Effector memory CD8-positive, alpha-beta T cell (primary cell): ENCODE measurements around the gene SHROOM2.

Experiments
- ATAC-seq: fragments of 150-1000 bp; cut with Tn5 transposase; replicated peaks from 2 replicates; pipeline ENCODE4 v1.10.0; 2021; ENCODE audit warnings: mild to moderate bottlenecking, moderate library complexity
- DNase-seq, 3 experiments: peaks; one replicate each; pipeline ENCODE4 v3.0.0; 2021
- H3K27ac Mint-ChIP-seq, 2 donors: one replicate each; pipeline ENCODE4 v1.8.0; 2022; ENCODE audit warnings: mild to moderate bottlenecking in 2 of 2, mixed read lengths in 2 of 2, moderate library complexity in 2 of 2
- H3K27me3 Mint-ChIP-seq, 2 donors: one replicate each; pipeline ENCODE4 v1.8.0; 2022; ENCODE audit warnings: mixed read lengths in 2 of 2
- H3K36me3 Mint-ChIP-seq: one replicate; pipeline ENCODE4 v1.8.0; 2022; ENCODE audit warnings: mild to moderate bottlenecking, moderate library complexity, mixed read lengths; ENCODE audit not compliant: insufficient read depth
- H3K4me1 Mint-ChIP-seq, 2 donors: one replicate each; pipeline ENCODE4 v1.8.0; 2022; ENCODE audit warnings: low read depth in 2 of 2, mixed read lengths in 2 of 2
- H3K4me3 Mint-ChIP-seq, 2 donors: one replicate each; pipeline ENCODE4 v1.8.0; 2022; ENCODE audit warnings: mild to moderate bottlenecking in 2 of 2, mixed read lengths in 2 of 2, moderate library complexity in 2 of 2
- H3K9me3 Mint-ChIP-seq, 2 donors: one replicate each; pipeline ENCODE4 v1.8.0; 2022; ENCODE audit warnings: mixed read lengths in 2 of 2

Gene SHROOM2

DNA sequence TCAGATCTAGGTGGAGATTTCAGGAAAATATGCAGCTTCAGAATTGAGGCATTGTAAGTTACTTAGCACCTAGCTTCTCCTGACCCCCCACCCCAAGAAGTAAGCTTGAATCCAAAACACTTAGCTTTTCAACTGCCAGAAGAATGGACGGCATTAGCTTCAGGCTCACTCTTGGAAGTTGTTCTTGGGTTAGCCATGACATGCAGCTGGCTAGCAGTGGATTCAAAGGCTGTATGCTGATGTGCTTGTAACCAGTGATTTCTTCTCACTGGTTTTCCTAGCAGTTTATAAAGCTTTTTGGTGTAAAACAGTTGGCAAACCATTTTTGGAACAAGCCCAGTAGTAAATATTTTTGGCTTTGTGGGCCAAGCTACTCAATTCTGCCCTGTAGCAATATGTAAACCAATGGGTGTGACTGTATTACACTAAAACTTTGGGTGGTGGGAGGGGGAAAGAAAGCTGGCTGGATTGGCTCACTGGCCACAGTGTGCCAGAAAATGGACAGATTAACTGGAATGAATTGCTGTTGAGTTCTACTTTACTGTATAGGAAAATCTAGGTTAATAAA is 85.6 kb downstream of the SHROOM2 start:
- no peak overlapping the region for H3K4me3 Mint-ChIP-seq
- H3K27me3 Mint-ChIP-seq: peaks cover 20 to 45% of the 10 kb centered on the region in 2 donors
- ATAC-seq (no peak), DNase-seq (no peak)
- no peak overlapping the region for H3K27ac Mint-ChIP-seq
- peaks cover 3 to 7% of the 10 kb centered on the region in 2 donors for H3K4me1 Mint-ChIP-seq
- H3K36me3 Mint-ChIP-seq: peaks cover 2% of the 10 kb centered on the region
- H3K9me3 Mint-ChIP-seq: no peaks in the 10 kb centered on the region

DNA sequence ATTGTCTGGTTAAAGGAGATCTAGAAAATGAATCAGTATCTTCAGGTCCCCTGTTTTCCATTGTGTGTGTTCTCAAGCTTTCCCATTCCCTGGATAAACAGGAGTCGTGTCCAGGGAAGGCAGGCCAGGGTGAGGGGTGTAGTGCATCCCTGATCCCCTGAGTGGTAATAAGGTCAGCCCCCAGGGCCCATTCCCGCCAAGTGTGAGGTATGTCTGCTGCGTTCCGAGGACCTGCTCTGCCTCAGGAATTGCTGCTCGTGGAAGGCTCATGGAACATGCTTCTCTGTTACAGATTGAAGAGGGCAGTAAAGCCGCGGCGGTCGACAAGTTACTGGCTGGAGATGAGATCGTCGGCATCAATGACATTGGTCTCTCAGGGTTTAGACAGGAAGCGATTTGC is 87.1 kb downstream of the SHROOM2 start:
- H3K4me1 Mint-ChIP-seq: peaks cover 3 to 4% of the 10 kb centered on the region in 2 donors
- DNase-seq (no peak), ATAC-seq (no peak)
- H3K36me3 Mint-ChIP-seq: peaks cover 2% of the 10 kb centered on the region
- H3K27ac Mint-ChIP-seq: no peak overlapping the region
- H3K9me3 Mint-ChIP-seq: no peaks in the 10 kb centered on the region
- H3K4me3 Mint-ChIP-seq: no peak overlapping the region
- H3K27me3 Mint-ChIP-seq: peaks cover 16 to 41% of the 10 kb centered on the region in 2 donors

DNA sequence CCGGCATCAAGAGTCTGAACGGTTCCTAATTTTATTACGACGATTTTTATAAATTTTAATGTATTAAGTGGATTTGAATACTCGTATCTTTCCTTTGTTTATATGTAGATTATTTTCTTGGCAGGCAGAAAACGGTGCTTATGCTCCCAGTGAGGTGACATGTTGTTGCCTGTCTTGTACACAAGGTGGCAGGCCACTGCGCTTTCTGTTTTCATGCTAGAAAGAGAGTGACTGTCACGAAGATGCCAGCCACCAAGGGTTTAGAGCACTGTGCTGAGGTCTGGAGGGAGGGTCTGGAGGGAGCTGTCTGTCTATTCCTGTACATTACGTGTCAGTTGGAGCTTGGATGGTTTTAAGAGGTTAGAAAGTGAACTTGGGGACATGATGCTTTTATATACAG is 87.7 kb downstream of the SHROOM2 start:
- ATAC-seq (peak; percentile 37), DNase-seq (peak; percentile 16 to 18 (median 17))
- peaks cover 3 to 4% of the 10 kb centered on the region in 2 donors for H3K4me1 Mint-ChIP-seq
- H3K27ac Mint-ChIP-seq: no peak overlapping the region
- no peak overlapping the region for H3K4me3 Mint-ChIP-seq
- peaks cover 16 to 41% of the 10 kb centered on the region in 2 donors for H3K27me3 Mint-ChIP-seq
- H3K9me3 Mint-ChIP-seq: no peaks in the 10 kb centered on the region
- peaks cover 2% of the 10 kb centered on the region for H3K36me3 Mint-ChIP-seq

DNA sequence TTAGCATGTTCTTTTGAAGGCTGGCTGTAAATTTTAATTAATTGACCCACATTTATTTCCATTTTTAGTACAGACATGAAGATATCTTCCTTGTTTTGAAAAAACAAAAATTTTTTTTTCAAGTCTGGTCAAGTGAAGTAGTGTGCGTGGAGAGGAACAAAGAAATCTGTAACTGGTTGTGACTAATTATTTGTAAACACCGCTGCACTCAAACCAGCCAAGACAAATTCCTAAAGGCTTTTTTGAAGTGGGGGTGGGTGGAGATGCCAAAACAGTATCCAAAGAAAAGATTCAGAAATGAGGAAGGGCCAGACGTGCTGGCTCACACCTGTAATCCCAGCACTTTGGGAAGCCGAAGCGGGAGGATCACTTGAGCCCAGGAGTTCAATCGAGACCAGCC is 88.3 kb downstream of the SHROOM2 start:
- no peaks in the 10 kb centered on the region for H3K9me3 Mint-ChIP-seq
- H3K27ac Mint-ChIP-seq: no peak overlapping the region
- DNase-seq (no peak), ATAC-seq (no peak)
- no peak overlapping the region for H3K4me3 Mint-ChIP-seq
- H3K4me1 Mint-ChIP-seq: peaks cover 3 to 4% of the 10 kb centered on the region in 2 donors
- peaks cover 13 to 37% of the 10 kb centered on the region in 2 donors for H3K27me3 Mint-ChIP-seq
- peaks cover 2% of the 10 kb centered on the region for H3K36me3 Mint-ChIP-seq

DNA sequence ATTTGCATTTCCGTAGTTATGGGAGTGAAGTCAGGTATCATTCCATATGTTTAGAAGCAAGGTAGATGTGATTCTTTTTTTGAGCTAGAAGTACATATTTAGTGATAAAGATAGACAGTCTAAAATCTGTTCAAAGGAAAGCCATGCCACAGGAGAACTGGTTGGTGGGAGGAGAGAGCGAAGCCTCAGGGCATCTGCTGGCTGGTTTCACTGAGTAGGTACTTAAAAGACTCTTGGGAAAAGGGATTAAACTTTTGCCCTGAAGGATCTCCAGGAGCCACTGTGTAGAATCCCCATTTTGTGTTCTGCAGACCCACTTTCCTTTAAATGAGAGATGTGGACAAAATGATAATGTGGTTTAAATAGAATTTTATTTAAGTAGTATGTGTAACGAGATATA is 89.6 kb downstream of the SHROOM2 start:
- Mint-ChIP-seq H3K9me3 (no peaks in the 10 kb centered on the region), H3K27ac (no peak overlapping the region), H3K4me1 (peaks cover 3 to 4% of the 10 kb centered on the region in 2 donors), H3K4me3 (no peak overlapping the region), H3K27me3 (peaks cover 11 to 41% of the 10 kb centered on the region in 2 donors), H3K36me3 (peaks cover 2% of the 10 kb centered on the region)
- DNase-seq (no peak), ATAC-seq (no peak)

DNA sequence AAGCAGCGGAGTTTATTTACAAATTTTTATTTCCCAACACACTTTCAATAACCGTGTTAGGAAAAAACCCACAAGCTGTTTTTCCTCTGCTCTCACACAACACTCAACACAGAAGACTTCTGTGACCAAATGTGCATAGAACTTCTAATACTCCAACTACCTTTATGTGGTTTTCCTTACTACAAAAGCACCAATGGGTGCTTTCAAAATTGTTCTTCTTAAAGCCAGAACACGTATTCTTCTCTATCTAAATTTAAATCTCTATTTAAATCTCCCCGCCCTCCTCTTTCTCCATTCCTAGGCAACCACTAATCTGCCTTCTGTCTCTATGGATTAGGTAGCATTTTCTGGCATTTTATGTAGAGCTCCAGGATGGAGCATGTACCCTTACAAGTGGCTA is 90.0 kb downstream of the SHROOM2 start:
- Mint-ChIP-seq H3K4me1 (peaks cover 3 to 4% of the 10 kb centered on the region in 2 donors), H3K27me3 (peaks cover 11 to 41% of the 10 kb centered on the region in 2 donors), H3K27ac (no peak overlapping the region), H3K9me3 (no peaks in the 10 kb centered on the region), H3K36me3 (peaks cover 2% of the 10 kb centered on the region), H3K4me3 (no peak overlapping the region)
- DNase-seq (no peak), ATAC-seq (no peak)

DNA sequence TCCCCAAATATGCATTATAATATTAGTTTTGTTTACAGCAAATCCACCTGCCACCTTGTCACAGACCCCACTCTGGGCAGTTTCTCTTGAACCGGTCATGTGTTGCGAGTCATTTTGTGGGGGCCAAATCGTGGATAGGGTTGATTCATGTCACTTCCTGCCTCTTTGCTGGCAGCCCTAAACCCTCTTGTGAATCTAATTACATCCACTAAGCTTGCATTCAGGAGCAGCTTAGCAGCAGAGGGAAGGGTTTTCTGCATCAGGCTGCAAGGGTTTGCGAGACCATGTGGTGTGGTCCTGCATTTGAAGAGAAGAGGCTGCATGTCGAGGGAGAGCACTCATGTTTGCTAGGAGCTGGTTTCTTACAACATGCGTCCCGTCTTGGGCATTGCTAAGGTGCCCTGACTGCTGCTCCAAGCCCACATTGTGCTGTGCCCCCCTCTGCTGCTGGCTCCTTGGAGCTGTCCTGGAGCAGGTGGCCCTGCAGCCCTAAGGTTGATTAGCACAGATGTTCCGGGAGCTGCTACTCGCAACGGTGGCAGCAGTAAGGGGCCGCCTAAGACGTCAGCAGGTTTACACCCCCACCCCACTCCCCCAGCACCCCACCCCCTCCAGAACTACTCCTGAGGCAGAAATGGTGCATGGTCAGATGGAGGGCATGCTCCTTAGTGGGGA is 92.1 kb downstream of the SHROOM2 start:
- peaks cover 12 to 47% of the 10 kb centered on the region in 2 donors for H3K27me3 Mint-ChIP-seq
- peaks cover 2% of the 10 kb centered on the region for H3K36me3 Mint-ChIP-seq
- H3K27ac Mint-ChIP-seq: no peak overlapping the region
- no peaks in the 10 kb centered on the region for H3K9me3 Mint-ChIP-seq
- no peak overlapping the region for H3K4me3 Mint-ChIP-seq
- H3K4me1 Mint-ChIP-seq: peaks cover 3 to 4% of the 10 kb centered on the region in 2 donors
- no peak for ATAC-seq
- no peak for DNase-seq

DNA sequence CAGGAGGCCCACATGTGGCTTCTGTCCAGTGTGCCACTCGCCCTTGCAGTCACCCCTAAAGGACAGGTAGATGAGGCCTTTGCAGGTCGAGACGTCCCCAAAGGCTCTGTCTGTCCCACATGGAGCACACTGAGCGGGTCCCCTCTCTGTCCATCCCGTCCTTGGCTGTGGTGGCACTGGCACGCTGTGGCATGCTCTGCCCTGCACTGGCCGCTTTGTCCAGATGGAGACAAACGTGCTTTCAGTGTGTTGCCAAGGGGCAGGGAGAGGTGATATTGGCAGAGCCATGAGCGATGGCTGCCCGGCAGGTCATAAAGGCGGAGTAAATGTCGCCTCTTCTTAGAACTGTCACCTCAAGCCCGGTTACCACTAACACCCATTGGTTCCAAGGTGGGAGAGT is 94.0 kb downstream of the SHROOM2 start:
- H3K36me3 Mint-ChIP-seq: no peaks in the 10 kb centered on the region
- no peaks in the 10 kb centered on the region for H3K4me1 Mint-ChIP-seq
- no peak overlapping the region for H3K27ac Mint-ChIP-seq
- H3K9me3 Mint-ChIP-seq: no peaks in the 10 kb centered on the region
- DNase-seq: no peak
- H3K4me3 Mint-ChIP-seq: no peak overlapping the region
- ATAC-seq: no peak
- H3K27me3 Mint-ChIP-seq: peaks cover 17 to 43% of the 10 kb centered on the region in 2 donors

DNA sequence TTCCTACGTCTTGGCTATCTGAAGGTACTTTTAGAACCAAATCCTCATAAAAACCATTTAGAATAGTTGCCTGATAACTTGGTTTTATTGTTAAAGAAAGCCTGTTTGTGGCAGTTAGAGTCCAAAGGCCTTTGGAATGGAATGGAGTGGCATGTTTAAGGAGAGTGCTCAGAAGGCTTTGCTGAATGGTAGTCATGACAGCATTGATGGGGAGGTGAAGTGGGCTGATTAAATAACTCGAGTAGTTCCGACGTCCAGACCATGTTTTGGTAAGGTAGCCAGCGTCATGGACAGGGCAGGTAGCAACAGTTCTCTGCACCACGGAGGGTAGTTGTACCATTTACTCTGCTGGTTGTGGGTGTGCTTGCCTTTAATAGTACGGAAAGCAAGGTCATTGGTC is 94.6 kb downstream of the SHROOM2 start:
- no peaks in the 10 kb centered on the region for H3K4me1 Mint-ChIP-seq
- no peak for DNase-seq
- H3K27ac Mint-ChIP-seq: no peak overlapping the region
- ATAC-seq: no peak
- H3K36me3 Mint-ChIP-seq: no peaks in the 10 kb centered on the region
- no peaks in the 10 kb centered on the region for H3K9me3 Mint-ChIP-seq
- H3K4me3 Mint-ChIP-seq: no peak overlapping the region
- peaks cover 12 to 37% of the 10 kb centered on the region in 2 donors for H3K27me3 Mint-ChIP-seq

DNA sequence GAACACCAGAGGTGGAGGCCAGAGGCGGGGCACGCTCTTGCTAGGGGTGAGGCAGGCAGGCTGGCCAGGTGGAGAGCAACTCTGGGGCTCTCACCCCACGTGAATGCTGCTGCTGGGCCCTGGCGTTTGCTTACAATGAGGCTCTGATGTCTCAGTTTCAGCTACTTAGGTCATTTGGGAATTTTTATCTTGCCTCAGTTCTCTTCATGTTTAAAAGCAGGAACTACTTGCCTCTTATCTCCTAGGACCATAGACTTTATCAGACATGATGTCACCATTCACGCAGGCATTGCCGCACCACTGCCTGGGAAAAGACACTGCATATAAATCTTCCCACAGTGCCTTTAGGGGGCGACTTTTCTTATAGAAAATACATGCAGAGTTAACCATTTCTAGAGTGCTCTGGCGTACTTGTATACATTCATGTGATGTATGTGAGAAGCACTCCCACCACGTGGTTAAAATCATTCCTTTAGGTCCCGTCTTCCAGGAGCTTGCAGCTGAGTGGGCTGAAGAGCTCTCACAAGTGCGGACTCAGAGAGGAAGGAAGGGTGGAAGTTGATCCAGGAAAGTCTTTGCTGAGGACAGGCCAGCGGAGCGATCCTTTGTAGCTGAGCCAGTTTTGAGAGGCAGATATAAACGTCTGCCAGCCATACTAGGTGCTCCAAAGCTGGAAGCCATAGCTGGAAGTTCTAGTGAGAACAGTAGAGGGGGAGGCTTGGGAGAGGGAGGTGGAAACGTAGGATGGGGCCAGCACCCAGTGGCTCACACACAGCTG is 96.6 kb downstream of the SHROOM2 start:
- H3K9me3 Mint-ChIP-seq: no peaks in the 10 kb centered on the region
- H3K4me3 Mint-ChIP-seq: no peak overlapping the region
- H3K27me3 Mint-ChIP-seq: peaks cover 12 to 24% of the 10 kb centered on the region in 2 donors
- no peak for DNase-seq
- H3K36me3 Mint-ChIP-seq: no peaks in the 10 kb centered on the region
- ATAC-seq: no peak
- H3K4me1 Mint-ChIP-seq: no peaks in the 10 kb centered on the region
- H3K27ac Mint-ChIP-seq: no peak overlapping the region

DNA sequence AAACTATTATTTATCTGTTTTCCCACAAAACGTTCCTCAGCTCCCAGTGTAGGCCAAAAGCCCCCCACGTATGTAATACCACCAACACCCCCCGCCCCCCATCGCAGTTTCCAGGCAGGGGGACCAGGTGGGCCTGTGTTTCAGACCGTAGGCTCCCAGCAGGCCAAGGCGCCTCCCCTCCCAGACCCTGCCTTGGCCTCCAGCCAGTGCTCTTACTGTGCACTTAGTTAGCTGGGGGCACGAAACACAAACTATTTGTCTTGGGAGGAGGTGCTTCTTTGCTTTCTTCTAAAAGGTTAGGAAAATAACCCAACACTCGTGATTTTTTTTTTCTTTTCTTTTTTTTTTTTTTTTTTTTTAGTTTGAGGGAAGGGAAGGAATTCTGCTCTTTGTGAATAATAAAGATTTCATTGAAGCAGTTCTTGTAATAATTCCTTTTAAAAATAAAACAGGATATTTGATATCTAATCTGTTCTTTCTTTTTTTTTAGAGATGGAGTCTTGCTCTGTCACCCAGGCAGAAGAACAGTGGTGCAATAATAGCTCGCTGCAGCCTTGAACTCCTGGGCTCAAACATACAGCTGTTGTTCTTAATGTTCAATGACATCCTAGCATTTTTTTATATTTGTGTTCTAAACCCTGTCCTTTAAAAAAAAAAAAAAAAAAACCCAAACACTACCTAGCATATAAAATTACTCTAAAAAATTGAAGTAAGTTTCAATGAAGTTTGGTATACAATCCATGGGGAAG is 98.0 kb downstream of the SHROOM2 start:
- ATAC-seq (no peak), DNase-seq (no peak)
- H3K4me3 Mint-ChIP-seq: no peak overlapping the region
- H3K36me3 Mint-ChIP-seq: no peaks in the 10 kb centered on the region
- no peak overlapping the region for H3K27ac Mint-ChIP-seq
- H3K9me3 Mint-ChIP-seq: no peaks in the 10 kb centered on the region
- H3K4me1 Mint-ChIP-seq: no peaks in the 10 kb centered on the region
- H3K27me3 Mint-ChIP-seq: peaks cover 17 to 30% of the 10 kb centered on the region in 2 donors

DNA sequence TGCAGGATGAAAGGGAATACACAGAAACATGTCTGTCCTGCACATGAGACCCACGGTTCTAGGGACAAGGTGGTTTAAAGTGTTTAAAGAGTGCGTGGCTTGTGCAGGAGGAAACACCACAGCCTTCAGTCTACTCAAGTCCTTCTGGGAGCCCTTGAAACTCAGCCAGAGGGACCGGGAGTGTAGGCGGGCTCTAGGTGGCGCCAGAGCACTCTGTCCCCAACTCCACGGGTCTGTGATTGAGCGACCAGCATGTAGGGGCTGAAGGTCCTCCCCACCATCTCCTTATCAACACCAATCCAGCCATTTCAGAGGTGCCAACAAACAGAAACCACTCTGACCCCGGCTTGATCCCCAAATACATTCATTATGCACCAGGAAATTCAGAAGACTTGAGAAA is 98.9 kb downstream of the SHROOM2 start:
- Mint-ChIP-seq H3K27me3 (peaks cover 17 to 22% of the 10 kb centered on the region in 2 donors), H3K4me1 (no peaks in the 10 kb centered on the region), H3K4me3 (no peak overlapping the region), H3K9me3 (no peaks in the 10 kb centered on the region), H3K27ac (no peak overlapping the region), H3K36me3 (no peaks in the 10 kb centered on the region)
- DNase-seq (peak; percentile 6 to 15 (median 14)), ATAC-seq (peak; percentile 51)

DNA sequence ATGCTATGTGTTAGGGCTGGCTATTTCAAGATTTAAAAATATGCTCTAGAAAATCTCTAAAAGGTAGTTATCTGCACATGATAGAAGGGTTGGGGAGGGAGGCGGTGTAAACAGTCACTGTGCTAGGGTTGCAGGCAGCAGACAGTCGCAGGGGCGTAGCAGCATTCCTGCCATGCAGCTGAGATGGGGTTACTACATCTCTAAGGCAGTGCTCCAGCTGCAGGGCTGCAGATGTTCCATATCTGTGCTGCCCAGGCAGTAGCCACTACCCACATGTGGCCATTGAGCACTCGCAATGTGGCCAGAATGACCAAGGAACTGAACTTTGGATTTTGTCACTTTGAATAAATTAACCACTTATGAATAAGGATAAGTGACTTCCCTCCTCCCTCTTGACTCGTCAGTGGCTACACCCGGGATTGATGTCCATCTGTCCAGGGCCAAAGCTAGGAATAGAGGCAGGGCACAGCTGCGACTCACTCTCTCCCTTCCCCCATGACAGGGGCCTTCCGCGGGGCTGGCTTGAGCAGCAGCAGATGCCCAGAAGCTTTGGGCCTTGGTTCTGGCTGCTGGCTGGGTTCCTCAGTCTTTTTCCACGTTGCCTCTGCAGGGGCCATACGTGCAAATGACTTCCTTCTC is 101.5 kb downstream of the SHROOM2 start:
- ATAC-seq (no peak), DNase-seq (no peak)
- no peak overlapping the region for H3K4me3 Mint-ChIP-seq
- H3K27ac Mint-ChIP-seq: no peak overlapping the region
- H3K9me3 Mint-ChIP-seq: no peaks in the 10 kb centered on the region
- H3K27me3 Mint-ChIP-seq: peaks cover 17 to 20% of the 10 kb centered on the region in 2 donors
- no peaks in the 10 kb centered on the region for H3K4me1 Mint-ChIP-seq
- H3K36me3 Mint-ChIP-seq: no peaks in the 10 kb centered on the region
